SK-N-SH treated with all-trans-retinoic acid at 6 μM for 48 hours (cell line): ENCODE data around the gene DR1.

Source experiments
- ATAC-seq: fragments of 200-7000 bp; cut with Tn5 transposase; 3 replicates; pipeline ENCODE4 v1.9.1; 2020; ENCODE audit warnings: mild to moderate bottlenecking, moderate library complexity
- ARNTL ChIP-seq: fragments of 450-650 bp; formaldehyde crosslinking; IDR thresholded peaks from 2 replicates; pipeline ENCODE4 v1.5.0; 2020; ENCODE audit warnings: low read depth, mild to moderate bottlenecking, moderate library complexity, borderline replicate concordance
- BACH2 ChIP-seq: fragments of 250-450 bp; sonication (Bioruptor Pico); IDR thresholded peaks from 2 replicates; pipeline ENCODE4 v1.9.0; 2021; ENCODE audit warnings: mild to moderate bottlenecking, borderline replicate concordance
- CSDC2 ChIP-seq: fragments of 250-450 bp; sonication (Bioruptor Pico); IDR thresholded peaks from 2 replicates; pipeline ENCODE4 v1.5.0; 2020; ENCODE audit warnings: mild to moderate bottlenecking, moderate library complexity
- ESRRG ChIP-seq: fragments of 250-450 bp; sonication (Bioruptor Pico); IDR thresholded peaks from 2 replicates; pipeline ENCODE4 v1.6.1; 2021; ENCODE audit warnings: mild to moderate bottlenecking
- GLIS3 ChIP-seq: fragments of 250-450 bp; sonication (Bioruptor Pico); IDR thresholded peaks from 2 replicates; pipeline ENCODE4 v1.5.0; 2020; ENCODE audit warnings: mild to moderate bottlenecking, moderate library complexity
- ISL1 ChIP-seq: fragments of 250-450 bp; sonication (Bioruptor Pico); IDR thresholded peaks from 2 replicates; pipeline ENCODE4 v2.1.2; 2022; ENCODE audit warnings: mild to moderate bottlenecking, moderate library complexity
- OSR1 ChIP-seq: fragments of 250-450 bp; sonication (Bioruptor Pico); IDR thresholded peaks from 2 replicates; pipeline ENCODE4 v1.8.0; 2022; ENCODE audit warnings: moderate library complexity, mild to moderate bottlenecking, inconsistent platforms
- PPARA ChIP-seq: fragments of 250-450 bp; sonication (Bioruptor Pico); IDR thresholded peaks from 2 replicates; pipeline ENCODE4 v1.5.0; 2020; ENCODE audit warnings: mild to moderate bottlenecking, borderline replicate concordance
- RARB ChIP-seq: fragments of 250-450 bp; sonication (Bioruptor Pico); IDR thresholded peaks from 2 replicates; pipeline ENCODE4 v1.8.0; 2021; ENCODE audit warnings: mild to moderate bottlenecking, moderate library complexity
- SNAI2 ChIP-seq: fragments of 250-450 bp; sonication (Bioruptor Pico); IDR thresholded peaks from 2 replicates; pipeline ENCODE4 v1.5.0; 2020; ENCODE audit warnings: mild to moderate bottlenecking, moderate library complexity
- TOX ChIP-seq: fragments of 250-450 bp; sonication (Bioruptor Pico); IDR thresholded peaks from 2 replicates; pipeline ENCODE4 v1.8.0; 2021; ENCODE audit warnings: mild to moderate bottlenecking, moderate library complexity, borderline replicate concordance
- ZC3H10 ChIP-seq: fragments of 250-450 bp; sonication (Bioruptor Pico); IDR thresholded peaks from 2 replicates; pipeline ENCODE4 v1.5.1; 2021; ENCODE audit warnings: mild to moderate bottlenecking, moderate library complexity
- ZFP3 ChIP-seq: fragments of 250-450 bp; sonication (Bioruptor Pico); IDR thresholded peaks from 2 replicates; pipeline ENCODE4 v1.5.0; 2020; ENCODE audit warnings: mild to moderate bottlenecking, moderate library complexity
- ZFP30 ChIP-seq: fragments of 450-650 bp; formaldehyde crosslinking; IDR thresholded peaks from 2 replicates; pipeline ENCODE4 v1.5.0; 2022; ENCODE audit warnings: mild to moderate bottlenecking, moderate library complexity
- ZNF565 ChIP-seq: fragments of 450-650 bp; formaldehyde crosslinking; conservative IDR thresholded peaks from 2 replicates; pipeline ENCODE4 v1.5.0; 2020; ENCODE audit warnings: low read depth, mild to moderate bottlenecking, moderate library complexity
- ZNF70 ChIP-seq: fragments of 450-650 bp; formaldehyde crosslinking; IDR thresholded peaks from 2 replicates; pipeline ENCODE4 v1.5.0; 2020; ENCODE audit warnings: mild to moderate bottlenecking, moderate library complexity
- TF ChIP-seq, protein P1 (sequence below): fragments of 250-450 bp; sonication (Bioruptor Pico); IDR thresholded peaks from 2 replicates; pipeline ENCODE4 v1.8.0; 2021; ENCODE audit warnings: low read depth, mild to moderate bottlenecking, moderate library complexity, borderline replicate concordance
- TF ChIP-seq, protein P2 (sequence below): fragments of 250-450 bp; sonication (Bioruptor Pico); IDR thresholded peaks from 2 replicates; pipeline ENCODE4 v1.5.1; 2021; ENCODE audit warnings: mild to moderate bottlenecking, moderate library complexity
- TF ChIP-seq, protein P3 (sequence below): fragments of 250-450 bp; sonication (Bioruptor Pico); IDR thresholded peaks from 2 replicates; pipeline ENCODE4 v1.8.0; 2020; ENCODE audit warnings: mild to moderate bottlenecking, moderate library complexity, borderline replicate concordance
- TF ChIP-seq, protein P4 (sequence below): fragments of 250-450 bp; sonication (Bioruptor Pico); IDR thresholded peaks from 2 replicates; pipeline ENCODE4 v1.5.0; 2020; ENCODE audit warnings: mild to moderate bottlenecking, moderate library complexity
- TF ChIP-seq, protein P5 (sequence below): fragments of 250-450 bp; sonication (Bioruptor Pico); IDR thresholded peaks from 2 replicates; pipeline ENCODE4 v1.5.1; 2020; ENCODE audit warnings: low read depth, mild to moderate bottlenecking, moderate library complexity

Gene DR1

DNA sequence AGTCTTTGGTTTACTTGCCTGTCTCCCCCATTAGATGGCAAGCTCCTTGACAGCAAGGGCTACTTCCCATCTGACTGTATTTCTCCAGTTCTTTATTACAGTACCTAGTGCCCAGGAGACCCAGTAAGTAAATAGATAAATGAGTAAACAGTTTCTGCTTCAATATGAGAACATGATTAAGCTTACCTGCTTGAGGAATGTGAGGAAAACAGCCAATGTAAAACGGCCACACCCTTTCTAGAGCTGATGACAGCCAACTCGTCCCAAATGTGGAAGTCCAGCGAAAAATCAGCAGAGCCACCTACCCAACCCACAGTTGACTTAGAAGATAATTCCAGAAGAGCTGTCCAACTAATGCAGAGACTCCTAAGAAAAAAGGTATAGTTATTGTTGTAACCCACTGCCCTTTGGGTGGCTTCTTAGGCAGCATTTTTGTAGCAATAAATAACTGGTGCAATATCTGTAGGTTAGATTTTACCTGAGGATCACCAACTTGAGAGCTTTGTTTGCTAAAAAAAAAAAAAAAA lies 6.5 kb upstream of the DR1 start:
- ATAC-seq: no peak
- TF ChIP-seq ESRRG (no peak), TOX (no peak)

DNA sequence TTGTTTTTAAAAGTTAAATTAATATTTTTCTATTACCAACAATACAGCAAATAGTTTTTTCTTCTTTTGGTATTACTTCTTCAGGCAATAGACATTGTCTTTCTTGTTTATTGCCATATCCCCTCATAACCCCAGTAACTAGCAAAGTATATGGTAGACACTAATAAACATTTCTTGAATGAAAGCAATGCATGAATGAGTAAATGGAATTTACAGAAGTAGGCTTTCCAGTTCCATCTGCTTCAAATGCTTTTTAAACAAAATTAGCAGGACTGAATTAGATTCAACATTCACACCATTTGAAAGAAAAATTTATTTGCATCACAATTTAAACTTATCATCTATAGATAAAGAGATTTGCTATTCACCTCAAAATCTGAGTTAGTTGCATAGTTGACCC lies 5.6 kb upstream of the DR1 start:
- ATAC-seq: no peak

DNA sequence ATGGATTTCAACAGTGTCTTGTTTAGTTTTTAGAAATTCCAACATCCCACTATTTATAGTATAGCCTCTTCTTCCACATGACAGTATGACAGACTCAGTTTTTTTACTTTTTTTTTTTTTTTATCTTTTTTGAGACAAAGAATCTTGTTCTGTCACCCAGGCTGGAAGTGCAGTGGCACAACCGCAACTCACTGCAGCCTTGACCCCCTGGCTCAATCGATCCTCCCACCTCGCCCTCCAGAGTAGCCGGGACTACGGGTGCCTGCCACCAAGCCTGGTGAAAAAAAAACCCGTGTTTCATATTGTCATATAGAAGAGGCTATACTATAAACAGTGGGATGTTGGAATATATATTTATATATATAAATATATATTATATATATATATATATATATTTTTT lies 1.2 kb upstream of the DR1 start:
- no peak for ATAC-seq
- TF ChIP-seq PPARA (CRISPR knock-in tag): no peak
- TF ChIP-seq ZC3H10 (CRISPR knock-in tag): no peak
- no peak for TF ChIP-seq ZFP30 (CRISPR knock-in tag)
- no peak for TF ChIP-seq RARB
- TF ChIP-seq ISL1 (CRISPR knock-in tag): no peak
- no peak for TF ChIP-seq BACH2 (CRISPR knock-in tag)
- no peak for TF ChIP-seq TOX
- TF ChIP-seq, protein P1, sequence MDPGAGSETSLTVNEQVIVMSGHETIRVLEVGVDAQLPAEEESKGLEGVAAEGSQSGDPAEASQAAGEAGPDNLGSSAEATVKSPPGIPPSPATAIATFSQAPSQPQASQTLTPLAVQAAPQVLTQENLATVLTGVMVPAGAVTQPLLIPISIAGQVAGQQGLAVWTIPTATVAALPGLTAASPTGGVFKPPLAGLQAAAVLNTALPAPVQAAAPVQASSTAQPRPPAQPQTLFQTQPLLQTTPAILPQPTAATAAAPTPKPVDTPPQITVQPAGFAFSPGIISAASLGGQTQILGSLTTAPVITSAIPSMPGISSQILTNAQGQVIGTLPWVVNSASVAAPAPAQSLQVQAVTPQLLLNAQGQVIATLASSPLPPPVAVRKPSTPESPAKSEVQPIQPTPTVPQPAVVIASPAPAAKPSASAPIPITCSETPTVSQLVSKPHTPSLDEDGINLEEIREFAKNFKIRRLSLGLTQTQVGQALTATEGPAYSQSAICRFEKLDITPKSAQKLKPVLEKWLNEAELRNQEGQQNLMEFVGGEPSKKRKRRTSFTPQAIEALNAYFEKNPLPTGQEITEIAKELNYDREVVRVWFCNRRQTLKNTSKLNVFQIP (CRISPR knock-in tag): no peak
- TF ChIP-seq ZNF565 (CRISPR knock-in tag): no peak
- TF ChIP-seq ARNTL (CRISPR knock-in tag): no peak
- TF ChIP-seq SNAI2 (CRISPR knock-in tag): no peak
- TF ChIP-seq ESRRG: no peak
- no peak for TF ChIP-seq ZNF70 (CRISPR knock-in tag)
- TF ChIP-seq, protein P2, sequence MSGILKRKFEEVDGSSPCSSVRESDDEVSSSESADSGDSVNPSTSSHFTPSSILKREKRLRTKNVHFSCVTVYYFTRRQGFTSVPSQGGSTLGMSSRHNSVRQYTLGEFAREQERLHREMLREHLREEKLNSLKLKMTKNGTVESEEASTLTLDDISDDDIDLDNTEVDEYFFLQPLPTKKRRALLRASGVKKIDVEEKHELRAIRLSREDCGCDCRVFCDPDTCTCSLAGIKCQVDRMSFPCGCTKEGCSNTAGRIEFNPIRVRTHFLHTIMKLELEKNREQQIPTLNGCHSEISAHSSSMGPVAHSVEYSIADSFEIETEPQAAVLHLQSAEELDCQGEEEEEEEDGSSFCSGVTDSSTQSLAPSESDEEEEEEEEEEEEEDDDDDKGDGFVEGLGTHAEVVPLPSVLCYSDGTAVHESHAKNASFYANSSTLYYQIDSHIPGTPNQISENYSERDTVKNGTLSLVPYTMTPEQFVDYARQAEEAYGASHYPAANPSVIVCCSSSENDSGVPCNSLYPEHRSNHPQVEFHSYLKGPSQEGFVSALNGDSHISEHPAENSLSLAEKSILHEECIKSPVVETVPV (CRISPR knock-in tag): no peak
- TF ChIP-seq, protein P3, sequence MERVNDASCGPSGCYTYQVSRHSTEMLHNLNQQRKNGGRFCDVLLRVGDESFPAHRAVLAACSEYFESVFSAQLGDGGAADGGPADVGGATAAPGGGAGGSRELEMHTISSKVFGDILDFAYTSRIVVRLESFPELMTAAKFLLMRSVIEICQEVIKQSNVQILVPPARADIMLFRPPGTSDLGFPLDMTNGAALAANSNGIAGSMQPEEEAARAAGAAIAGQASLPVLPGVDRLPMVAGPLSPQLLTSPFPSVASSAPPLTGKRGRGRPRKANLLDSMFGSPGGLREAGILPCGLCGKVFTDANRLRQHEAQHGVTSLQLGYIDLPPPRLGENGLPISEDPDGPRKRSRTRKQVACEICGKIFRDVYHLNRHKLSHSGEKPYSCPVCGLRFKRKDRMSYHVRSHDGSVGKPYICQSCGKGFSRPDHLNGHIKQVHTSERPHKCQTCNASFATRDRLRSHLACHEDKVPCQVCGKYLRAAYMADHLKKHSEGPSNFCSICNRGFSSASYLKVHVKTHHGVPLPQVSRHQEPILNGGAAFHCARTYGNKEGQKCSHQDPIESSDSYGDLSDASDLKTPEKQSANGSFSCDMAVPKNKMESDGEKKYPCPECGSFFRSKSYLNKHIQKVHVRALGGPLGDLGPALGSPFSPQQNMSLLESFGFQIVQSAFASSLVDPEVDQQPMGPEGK: no peak
- TF ChIP-seq, protein P4, sequence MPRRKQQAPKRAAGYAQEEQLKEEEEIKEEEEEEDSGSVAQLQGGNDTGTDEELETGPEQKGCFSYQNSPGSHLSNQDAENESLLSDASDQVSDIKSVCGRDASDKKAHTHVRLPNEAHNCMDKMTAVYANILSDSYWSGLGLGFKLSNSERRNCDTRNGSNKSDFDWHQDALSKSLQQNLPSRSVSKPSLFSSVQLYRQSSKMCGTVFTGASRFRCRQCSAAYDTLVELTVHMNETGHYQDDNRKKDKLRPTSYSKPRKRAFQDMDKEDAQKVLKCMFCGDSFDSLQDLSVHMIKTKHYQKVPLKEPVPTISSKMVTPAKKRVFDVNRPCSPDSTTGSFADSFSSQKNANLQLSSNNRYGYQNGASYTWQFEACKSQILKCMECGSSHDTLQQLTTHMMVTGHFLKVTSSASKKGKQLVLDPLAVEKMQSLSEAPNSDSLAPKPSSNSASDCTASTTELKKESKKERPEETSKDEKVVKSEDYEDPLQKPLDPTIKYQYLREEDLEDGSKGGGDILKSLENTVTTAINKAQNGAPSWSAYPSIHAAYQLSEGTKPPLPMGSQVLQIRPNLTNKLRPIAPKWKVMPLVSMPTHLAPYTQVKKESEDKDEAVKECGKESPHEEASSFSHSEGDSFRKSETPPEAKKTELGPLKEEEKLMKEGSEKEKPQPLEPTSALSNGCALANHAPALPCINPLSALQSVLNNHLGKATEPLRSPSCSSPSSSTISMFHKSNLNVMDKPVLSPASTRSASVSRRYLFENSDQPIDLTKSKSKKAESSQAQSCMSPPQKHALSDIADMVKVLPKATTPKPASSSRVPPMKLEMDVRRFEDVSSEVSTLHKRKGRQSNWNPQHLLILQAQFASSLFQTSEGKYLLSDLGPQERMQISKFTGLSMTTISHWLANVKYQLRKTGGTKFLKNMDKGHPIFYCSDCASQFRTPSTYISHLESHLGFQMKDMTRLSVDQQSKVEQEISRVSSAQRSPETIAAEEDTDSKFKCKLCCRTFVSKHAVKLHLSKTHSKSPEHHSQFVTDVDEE (CRISPR knock-in tag): no peak

More for the DNA sequence above, 5.6 kb upstream of the DR1 start:
- TF ChIP-seq BACH2 (CRISPR knock-in tag): no peak
- TF ChIP-seq ZFP3: no peak
- TF ChIP-seq CSDC2: no peak
- TF ChIP-seq ZNF70 (CRISPR knock-in tag): no peak
- no peak for TF ChIP-seq PPARA (CRISPR knock-in tag)
- TF ChIP-seq, protein P2 (CRISPR knock-in tag): no peak
- TF ChIP-seq, protein P4 (CRISPR knock-in tag): no peak
- no peak for TF ChIP-seq OSR1 (CRISPR knock-in tag)
- no peak for TF ChIP-seq RARB
- no peak for TF ChIP-seq ZC3H10 (CRISPR knock-in tag)
- TF ChIP-seq ISL1 (CRISPR knock-in tag): no peak
- no peak for TF ChIP-seq GLIS3 (CRISPR knock-in tag)
- TF ChIP-seq, protein P5, sequence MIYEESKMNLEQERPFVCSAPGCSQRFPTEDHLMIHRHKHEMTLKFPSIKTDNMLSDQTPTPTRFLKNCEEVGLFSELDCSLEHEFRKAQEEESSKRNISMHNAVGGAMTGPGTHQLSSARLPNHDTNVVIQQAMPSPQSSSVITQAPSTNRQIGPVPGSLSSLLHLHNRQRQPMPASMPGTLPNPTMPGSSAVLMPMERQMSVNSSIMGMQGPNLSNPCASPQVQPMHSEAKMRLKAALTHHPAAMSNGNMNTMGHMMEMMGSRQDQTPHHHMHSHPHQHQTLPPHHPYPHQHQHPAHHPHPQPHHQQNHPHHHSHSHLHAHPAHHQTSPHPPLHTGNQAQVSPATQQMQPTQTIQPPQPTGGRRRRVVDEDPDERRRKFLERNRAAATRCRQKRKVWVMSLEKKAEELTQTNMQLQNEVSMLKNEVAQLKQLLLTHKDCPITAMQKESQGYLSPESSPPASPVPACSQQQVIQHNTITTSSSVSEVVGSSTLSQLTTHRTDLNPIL (CRISPR knock-in tag): no peak
- TF ChIP-seq ESRRG: no peak
- no peak for TF ChIP-seq ARNTL (CRISPR knock-in tag)
